Esophagus muscularis mucosa (tissue), 4 donors: ENCODE results near the gene NME3. TPM values are rescaled to one million over a fixed set of nuclear protein-coding genes. Genes with fewer than 3 reads are reported as not detected.

Experiments used
- DNase-seq: peaks from one replicate; pipeline ENCODE4 v3.0.0-alpha.2; 2017; ENCODE audit errors: extremely low spot score
- H3K27ac ChIP-seq, 4 donors: fragments of 200-600 bp; sonication (generic); replicated peaks in 1 of 4; 1 replicate in 3 of 4; 2 replicates in 1 of 4; pipeline ENCODE4 v1.5.1; 2016 to 2019; ENCODE audit warnings: mild to moderate bottlenecking in 1 of 4
- H3K27me3 ChIP-seq, 4 donors: fragments of 200-600 bp; sonication (generic); one replicate each; pipeline versions ENCODE4 v1.5.1 to v1.6.0; 2016 to 2019
- H3K36me3 ChIP-seq, 4 donors: fragments of 200-600 bp; sonication (generic); one replicate each; pipeline ENCODE4 v1.5.1; 2016 to 2019
- H3K4me1 ChIP-seq, 4 donors: fragments of 200-600 bp; sonication (generic); one replicate each; pipeline ENCODE4 v1.5.1; 2016 to 2019
- H3K4me3 ChIP-seq, 4 donors: fragments of 200-600 bp; sonication (generic); 1 replicate in 2 of 4; 2 replicates in 2 of 4; pipeline ENCODE4 v1.5.1; 2016 to 2019; ENCODE audit warnings: mild to moderate bottlenecking in 4 of 4, moderate library complexity in 1 of 4
- H3K9me3 ChIP-seq, 4 donors: fragments of 200-600 bp; sonication (generic); 1 replicate in 3 of 4; 2 replicates in 1 of 4; pipeline ENCODE4 v1.5.1; 2016 to 2019
- EP300 ChIP-seq: sonication (generic); formaldehyde crosslinking; IDR thresholded peaks from one replicate; pipeline ENCODE4 v1.6.1; 2017; ENCODE audit warnings: antibody characterized with exemption
- POLR2A ChIP-seq: fragments of 450-650 bp; IDR thresholded peaks from one replicate; pipeline ENCODE4 v1.6.1; 2017; ENCODE audit warnings: antibody characterized with exemption, moderate library complexity, mild to moderate bottlenecking, low read depth
- POLR2AphosphoS5 ChIP-seq, 2 donors: sonication (generic); formaldehyde crosslinking; IDR thresholded peaks; one replicate each; pipeline ENCODE4 v1.6.1; 2017; ENCODE audit warnings: antibody characterized with exemption in 2 of 2
- WGBS: methylation state at CpG from one replicate; pipeline ENCODE4 v1.1.5; 2018; 5-methylcytosine and 5-hydroxymethylcytosine counted together
- intact Hi-C: fragments of 100-400 bp; cut with DNase I; formaldehyde crosslinking; loops from one replicate; pipeline ENCODE4 v1.15.1; 2023
- total RNA-seq, 4 donors: library from RNA; depleted of rRNA; stranded (reverse); fragments of >200 nt; gene quantifications; one replicate each; pipeline versions ENCODE4 v1.1.0 to v1.2.1, GENCODE V29; 2016
- TF ChIP-seq, protein P1 (sequence below), 3 experiments: fragments of 200-600 bp in 2 of 3; fragments of 450-650 bp in 1 of 3; sonication (generic) in 2 of 3; IDR thresholded peaks; one replicate each; pipeline ENCODE4 v1.5.1; 2017 to 2019; ENCODE audit warnings: antibody characterized with exemption in 3 of 3, mild to moderate bottlenecking in 2 of 3, moderate library complexity in 1 of 3

The NME3 gene
- total RNA-seq, 4 donors from 2014 or later: 64.8 to 101 (median 83.7) TPM

DNA sequence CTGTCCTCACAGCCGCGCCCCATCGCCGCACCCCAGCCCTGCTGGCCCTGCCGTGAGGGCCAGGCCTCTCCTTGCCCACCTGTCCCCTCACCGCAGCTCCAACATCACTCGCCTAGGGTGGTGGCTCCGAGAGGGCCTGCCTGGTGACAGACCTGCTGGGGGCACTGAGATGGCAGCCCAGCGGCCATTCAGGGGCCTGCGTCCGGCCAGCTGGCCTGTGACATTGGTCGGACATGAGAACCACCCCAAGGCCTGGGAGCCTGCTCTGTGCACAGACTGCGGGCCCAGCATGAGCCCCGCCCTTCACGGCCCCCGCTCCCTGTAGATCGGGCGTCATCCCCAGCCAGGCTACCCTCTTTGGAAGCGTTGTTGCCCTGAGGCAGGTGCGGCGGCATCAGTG, 11.8 kb downstream of the NME3 start:
- TF ChIP-seq POLR2AphosphoS5 (IDR thresholded peaks at IDR 0.05) (no peak), POLR2A (no peak), EP300 (no peak)
- TF ChIP-seq, protein P1, sequence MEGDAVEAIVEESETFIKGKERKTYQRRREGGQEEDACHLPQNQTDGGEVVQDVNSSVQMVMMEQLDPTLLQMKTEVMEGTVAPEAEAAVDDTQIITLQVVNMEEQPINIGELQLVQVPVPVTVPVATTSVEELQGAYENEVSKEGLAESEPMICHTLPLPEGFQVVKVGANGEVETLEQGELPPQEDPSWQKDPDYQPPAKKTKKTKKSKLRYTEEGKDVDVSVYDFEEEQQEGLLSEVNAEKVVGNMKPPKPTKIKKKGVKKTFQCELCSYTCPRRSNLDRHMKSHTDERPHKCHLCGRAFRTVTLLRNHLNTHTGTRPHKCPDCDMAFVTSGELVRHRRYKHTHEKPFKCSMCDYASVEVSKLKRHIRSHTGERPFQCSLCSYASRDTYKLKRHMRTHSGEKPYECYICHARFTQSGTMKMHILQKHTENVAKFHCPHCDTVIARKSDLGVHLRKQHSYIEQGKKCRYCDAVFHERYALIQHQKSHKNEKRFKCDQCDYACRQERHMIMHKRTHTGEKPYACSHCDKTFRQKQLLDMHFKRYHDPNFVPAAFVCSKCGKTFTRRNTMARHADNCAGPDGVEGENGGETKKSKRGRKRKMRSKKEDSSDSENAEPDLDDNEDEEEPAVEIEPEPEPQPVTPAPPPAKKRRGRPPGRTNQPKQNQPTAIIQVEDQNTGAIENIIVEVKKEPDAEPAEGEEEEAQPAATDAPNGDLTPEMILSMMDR (IDR thresholded peaks at IDR 0.05): no peak
- intact Hi-C loops: no loop called here
- Histone ChIP-seq H3K9me3 (no peaks in the 10 kb centered on the region), H3K4me1 (peaks cover 0 to 10% (median 8%) of the 10 kb centered on the region in 4 donors), H3K27me3 (no peaks in the 10 kb centered on the region), H3K27ac (no peak overlapping the region), H3K4me3 (no peak overlapping the region), H3K36me3 (peaks cover 18 to 97% (median 91%) of the 10 kb centered on the region in 4 donors)
- 92% methylated on average over 15 of the region's 21 CpGs for WGBS
- no peak for DNase-seq

DNA sequence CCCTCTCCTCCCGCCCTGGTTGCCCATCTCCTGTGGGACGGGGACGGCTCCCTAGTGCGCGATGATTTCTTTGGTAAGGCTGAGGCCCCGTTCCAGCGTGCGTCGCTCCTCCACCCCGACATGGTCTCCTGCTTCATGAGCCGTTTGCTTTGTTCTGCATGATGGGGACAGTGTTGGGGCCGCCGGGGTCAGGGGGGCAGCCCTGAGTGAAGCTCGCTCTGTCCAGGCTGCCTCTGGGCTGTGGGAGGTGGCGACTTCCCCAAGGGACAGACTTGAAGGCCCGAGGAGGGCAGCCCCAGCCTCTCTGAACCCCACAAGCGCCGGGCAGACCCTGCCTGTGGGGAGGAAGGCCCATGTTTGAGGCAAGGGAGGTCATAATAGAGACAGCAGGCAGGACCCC, 12.4 kb downstream of the NME3 start:
- TF ChIP-seq POLR2A: no peak
- TF ChIP-seq POLR2AphosphoS5 (IDR thresholded peaks at IDR 0.05): no peak
- no peak for TF ChIP-seq EP300
- TF ChIP-seq, protein P1 (IDR thresholded peaks at IDR 0.05): no peak
- Histone ChIP-seq H3K9me3 (no peaks in the 10 kb centered on the region), H3K27ac (no peak overlapping the region), H3K4me3 (no peak overlapping the region), H3K36me3 (peaks cover 18 to 97% (median 91%) of the 10 kb centered on the region in 4 donors), H3K27me3 (no peaks in the 10 kb centered on the region), H3K4me1 (peaks cover 0 to 8% (median 5%) of the 10 kb centered on the region in 4 donors)
- intact Hi-C loops: no loop called here
- 89% methylated on average over 11 of the region's 18 CpGs for WGBS
- DNase-seq: no peak

DNA sequence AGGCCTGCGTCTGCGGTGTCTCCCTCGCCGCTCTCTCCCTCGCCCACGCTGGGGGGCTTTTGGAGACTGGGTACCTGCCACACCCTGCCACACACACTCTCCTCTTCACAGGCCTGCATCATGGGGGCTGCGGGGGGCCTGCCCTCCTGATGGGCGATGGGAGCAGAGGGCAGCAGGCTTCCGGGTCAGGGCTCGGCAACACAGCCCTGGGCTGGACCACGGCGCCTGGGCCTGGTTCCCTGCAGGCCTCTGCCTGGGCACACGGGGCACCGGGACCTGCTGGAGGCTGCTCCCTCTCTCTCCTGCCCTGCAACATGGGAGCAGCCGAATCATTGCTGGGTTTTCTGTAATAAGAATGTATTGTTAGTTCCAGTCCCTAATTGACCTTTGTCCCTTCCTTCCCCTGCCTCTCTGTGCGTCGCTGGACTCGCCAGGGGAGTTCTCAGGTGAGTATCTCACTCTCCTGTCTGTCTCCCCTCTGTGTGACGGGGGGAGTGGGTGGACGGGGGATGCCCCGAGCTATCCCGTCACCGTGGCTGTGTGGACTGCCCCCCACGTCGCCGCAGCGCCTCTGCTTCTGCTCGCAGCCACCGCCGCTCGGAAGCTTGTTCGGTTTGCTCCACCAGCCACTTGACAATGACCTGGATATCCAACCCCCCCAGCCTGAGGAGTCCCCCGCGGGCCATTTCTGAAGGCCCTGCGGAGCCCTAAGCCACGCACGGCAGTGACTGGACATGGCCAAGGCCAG, 13.5 kb downstream of the NME3 start:
- Histone ChIP-seq H3K36me3 (peaks cover 20 to 97% (median 87%) of the 10 kb centered on the region in 4 donors), H3K4me3 (no peak overlapping the region), H3K27me3 (no peaks in the 10 kb centered on the region), H3K27ac (no peak overlapping the region), H3K4me1 (peaks cover 0 to 1% (median 0%) of the 10 kb centered on the region in 4 donors), H3K9me3 (no peaks in the 10 kb centered on the region)
- no peak for DNase-seq
- 97% methylated on average over 25 of the region's 37 CpGs for WGBS
- TF ChIP-seq POLR2AphosphoS5 (IDR thresholded peaks at IDR 0.05) (no peak), POLR2A (no peak)
- TF ChIP-seq, protein P1 (IDR thresholded peaks at IDR 0.05): no peak
- intact Hi-C loops: no loop called here

DNA sequence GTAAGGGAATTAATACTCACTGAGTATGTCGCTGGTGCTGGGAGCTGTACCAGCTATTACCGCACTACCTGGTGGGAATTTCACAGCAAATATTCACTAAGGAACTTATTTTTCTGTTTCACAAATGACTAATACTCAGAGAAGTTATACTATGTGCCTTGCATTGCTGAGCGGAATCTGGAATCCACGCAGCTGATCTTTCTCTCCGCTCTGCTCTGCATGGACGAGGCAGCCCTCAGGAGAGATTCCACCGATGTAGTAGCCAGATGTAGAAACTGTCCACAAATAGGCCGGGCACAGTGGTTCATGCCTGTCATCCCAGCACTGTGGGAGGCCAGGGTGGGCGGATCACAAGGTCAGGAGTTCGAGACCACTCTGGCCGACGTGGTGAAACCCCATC, 17.1 kb downstream of the NME3 start:
- Histone ChIP-seq H3K36me3 (peaks cover 34 to 97% (median 88%) of the 10 kb centered on the region in 4 donors), H3K9me3 (no peaks in the 10 kb centered on the region), H3K27me3 (no peaks in the 10 kb centered on the region), H3K4me3 (no peak overlapping the region), H3K27ac (no peak overlapping the region), H3K4me1 (no peaks in the 10 kb centered on the region)
- TF ChIP-seq POLR2A: no peak
- no peak for TF ChIP-seq EP300
- TF ChIP-seq, protein P1 (IDR thresholded peaks at IDR 0.05): no peak
- no peak for TF ChIP-seq POLR2AphosphoS5 (IDR thresholded peaks at IDR 0.05)
- DNase-seq: no peak
- intact Hi-C loops: no loop called here
- WGBS: 93% methylated on average over 12 of the region's 12 CpGs
